HG02623 (cell line): ENCODE measurements around the gene MYRIP.

Experiments used
- ATAC-seq: cut with Tn5 transposase; IDR thresholded peaks from one replicate; pipeline ENCODE4 v1.9.1; 2021; ENCODE audit warnings: moderate library complexity; ENCODE audit not compliant: unreplicated experiment

The MYRIP gene

GRCh38 chr3:40178012-40178594, 368.7 kb downstream of the MYRIP start:
- no peak for ATAC-seq

GRCh38 chr3:40179016-40179415, 369.6 kb downstream of the MYRIP start:
- ATAC-seq = no peak

GRCh38 chr3:40181182-40181581, 371.8 kb downstream of the MYRIP start:
- no peak for ATAC-seq

- ATAC-seq = peak; percentile 49
Measured at GRCh38 chr3:40185029-40185695, 375.8 kb downstream of the MYRIP start.

GRCh38 chr3:40186508-40186907, 377.1 kb downstream of the MYRIP start:
- no peak for ATAC-seq

GRCh38 chr3:40187945-40188344, 378.5 kb downstream of the MYRIP start:
- peak; percentile 65 for ATAC-seq

- no peak for ATAC-seq
Measured at GRCh38 chr3:40189118-40189517, 379.7 kb downstream of the MYRIP start.

GRCh38 chr3:40190056-40190455, 380.6 kb downstream of the MYRIP start:
- ATAC-seq = no peak

- no peak for ATAC-seq
Measured at GRCh38 chr3:40191251-40191650, 381.8 kb downstream of the MYRIP start.

GRCh38 chr3:40191850-40192448, 382.5 kb downstream of the MYRIP start:
- peak; percentile 49 for ATAC-seq

- no peak for ATAC-seq
Measured at GRCh38 chr3:40192628-40193027, 383.2 kb downstream of the MYRIP start.

- no peak for ATAC-seq
Measured at GRCh38 chr3:40196966-40197365, 387.6 kb downstream of the MYRIP start.

GRCh38 chr3:40200692-40201316, 391.4 kb downstream of the MYRIP start:
- ATAC-seq = no peak

GRCh38 chr3:40201770-40202169, 392.4 kb downstream of the MYRIP start:
- no peak for ATAC-seq

GRCh38 chr3:40206522-40206921, 397.1 kb downstream of the MYRIP start:
- no peak for ATAC-seq

GRCh38 chr3:40207796-40208195, 398.4 kb downstream of the MYRIP start:
- no peak for ATAC-seq

- ATAC-seq = no peak
Measured at GRCh38 chr3:40208251-40208650, 398.8 kb downstream of the MYRIP start.

GRCh38 chr3:40211579-40211978, 402.2 kb downstream of the MYRIP start:
- ATAC-seq = no peak

- ATAC-seq = no peak
Measured at GRCh38 chr3:40213556-40213955, 404.1 kb downstream of the MYRIP start.

GRCh38 chr3:40215015-40215414, 405.6 kb downstream of the MYRIP start:
- ATAC-seq = no peak

GRCh38 chr3:40216471-40216870, 407.1 kb downstream of the MYRIP start:
- ATAC-seq = no peak

- ATAC-seq = no peak
Measured at GRCh38 chr3:40223856-40224255, 414.4 kb downstream of the MYRIP start.
